Iris pigment epithelial cell (primary cell): Measurements from ENCODE around the gene BACH1.
"Not testable (repeated sequence)": the region's sequence is repeated elsewhere in the genome, so short reads cannot be mapped to it uniquely, and the experiment has no call there.

Experiments
- DNase-seq: peaks from one replicate; pipeline ENCODE4 v3.0.0-alpha.2; 2011; ENCODE audit warnings: low read depth

Gene BACH1

DNA sequence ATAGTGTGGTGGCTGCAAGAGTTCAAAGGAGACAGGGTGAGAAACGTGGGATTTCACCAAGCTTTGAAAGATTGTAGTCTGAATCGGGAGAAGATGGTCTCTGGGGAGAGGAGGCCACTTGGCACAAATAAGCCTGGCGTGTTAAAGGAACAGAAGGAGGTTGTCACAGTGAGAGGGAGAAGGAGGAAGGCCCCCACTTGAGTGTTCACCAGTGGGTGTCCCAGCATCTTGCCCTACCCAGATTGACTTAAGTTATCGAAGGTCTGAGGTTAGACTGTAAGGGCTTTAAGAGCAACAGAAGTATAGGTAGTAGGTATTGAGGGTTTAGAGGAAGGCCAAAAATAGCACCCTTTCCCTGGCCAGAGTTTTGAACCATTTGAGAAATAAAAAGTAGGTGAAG is 48.0 kb downstream of the BACH1 start:
- no peak for DNase-seq

DNA sequence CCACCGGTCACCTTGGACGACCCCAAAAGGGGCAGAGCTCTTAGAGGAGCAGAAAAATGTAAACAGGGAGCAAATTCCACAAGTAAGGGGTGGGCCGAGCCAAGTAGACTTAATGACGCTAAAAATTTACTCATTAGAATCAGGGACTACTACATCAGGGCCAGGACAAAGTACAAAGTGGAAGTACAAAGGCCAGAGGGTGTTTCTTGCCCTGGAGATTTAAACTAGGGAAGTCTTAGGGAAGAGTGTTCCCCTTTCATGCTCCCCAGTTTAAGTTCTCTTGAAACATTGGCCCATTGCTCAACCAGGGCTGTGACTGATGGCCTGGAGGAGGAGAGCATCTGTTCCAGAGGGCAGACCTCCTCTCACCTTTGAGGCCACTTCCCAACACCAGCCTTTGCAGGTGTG is 48.6 kb downstream of the BACH1 start:
- DNase-seq: peak; percentile 48

DNA sequence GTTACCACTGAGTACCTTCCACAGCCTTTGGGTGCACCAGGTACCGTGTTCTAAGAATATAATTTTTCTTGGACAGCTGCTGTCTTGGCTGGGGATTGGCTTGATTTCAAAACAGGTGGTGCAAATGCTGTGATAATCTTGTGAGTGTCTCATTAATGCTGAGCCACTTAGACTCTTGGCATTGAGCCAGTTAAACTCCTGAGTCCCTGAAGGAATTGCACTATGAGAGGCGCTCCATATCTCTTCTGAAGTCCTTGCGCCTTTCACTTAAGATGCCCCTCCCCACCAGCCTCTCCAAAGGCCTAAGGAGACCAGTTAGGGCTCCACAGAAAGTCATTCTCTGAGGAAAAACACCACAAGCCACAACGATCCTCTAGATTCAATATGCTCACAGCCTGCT is 51.0 kb downstream of the BACH1 start:
- no peak for DNase-seq

DNA sequence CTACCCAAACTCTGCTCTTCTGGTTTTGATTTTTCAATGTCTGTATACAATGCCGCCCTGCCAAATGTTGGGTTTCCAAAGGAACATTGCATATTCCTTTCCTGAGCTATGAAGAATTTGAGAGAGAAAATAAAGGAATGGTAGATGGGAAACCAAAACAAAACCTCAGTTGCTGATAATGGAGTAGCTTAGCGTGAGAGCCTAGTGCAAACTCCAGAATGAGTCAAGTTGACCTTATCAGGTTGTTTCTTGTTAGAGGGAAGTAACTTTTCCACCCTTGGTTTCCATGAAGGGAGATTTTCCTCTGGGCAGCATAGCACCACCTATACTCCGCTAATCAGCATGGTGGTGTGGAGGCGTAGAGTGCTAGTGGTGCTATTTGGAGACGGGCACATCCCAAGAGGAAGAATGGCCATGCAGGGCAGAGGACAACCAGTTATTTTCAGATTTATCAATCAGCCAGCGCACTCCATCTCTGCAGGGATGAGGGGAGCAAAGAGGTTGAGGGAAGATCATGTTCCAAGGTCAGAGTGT is 51.6 kb downstream of the BACH1 start:
- no peak for DNase-seq

DNA sequence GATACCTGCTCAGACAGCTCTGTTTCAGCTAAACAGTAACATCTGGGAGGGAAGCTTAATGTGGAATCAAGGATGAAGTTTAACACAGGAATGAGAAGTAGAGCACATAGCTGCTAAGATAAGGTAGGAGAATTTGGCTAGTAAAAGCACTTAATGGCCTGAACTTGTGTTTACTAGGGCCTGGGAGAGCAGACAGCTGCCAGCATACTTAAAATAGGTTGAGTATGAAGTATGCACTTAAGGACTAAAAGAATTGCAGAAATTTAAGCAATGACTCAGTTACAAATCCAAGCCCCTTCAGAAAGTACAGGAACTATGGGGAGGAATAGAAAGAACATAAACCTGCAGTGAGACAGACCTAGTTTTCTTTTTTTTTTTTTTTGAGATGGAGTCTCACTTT is 53.0 kb downstream of the BACH1 start:
- DNase-seq: peak; percentile 93

DNA sequence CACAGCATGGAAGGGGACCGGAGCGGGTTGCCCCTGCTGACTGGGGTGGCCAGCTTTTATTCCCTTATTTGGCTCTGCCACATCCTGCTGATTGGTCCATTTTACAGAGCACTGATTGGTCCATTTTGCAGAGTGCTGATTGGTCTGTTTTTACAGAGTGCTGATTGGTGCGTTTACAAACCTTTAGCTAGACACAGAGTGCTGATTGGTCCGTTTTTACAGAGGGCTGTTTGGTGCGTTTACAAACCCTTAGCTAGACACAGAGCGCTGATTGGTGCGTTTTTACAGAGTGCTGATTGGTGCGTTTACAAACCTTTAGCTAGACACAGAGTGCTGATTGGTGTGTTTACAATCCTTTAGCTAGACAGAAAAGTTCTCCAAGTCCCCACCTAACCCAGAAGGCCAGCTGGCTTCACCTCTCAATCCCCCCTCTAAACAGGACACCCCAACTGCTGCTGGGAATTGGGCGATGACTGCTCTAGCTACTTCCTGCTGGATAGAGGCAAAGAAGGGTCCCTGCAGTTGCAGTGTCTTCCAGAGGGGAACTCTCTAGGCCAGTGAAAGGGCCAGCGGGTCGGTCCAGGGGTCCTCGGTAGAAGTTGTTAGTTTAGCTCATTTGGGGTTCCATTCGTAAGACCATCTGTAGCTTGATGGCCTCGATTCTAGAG is 56.5 kb downstream of the BACH1 start:
- DNase-seq: not testable (repeated sequence)

DNA sequence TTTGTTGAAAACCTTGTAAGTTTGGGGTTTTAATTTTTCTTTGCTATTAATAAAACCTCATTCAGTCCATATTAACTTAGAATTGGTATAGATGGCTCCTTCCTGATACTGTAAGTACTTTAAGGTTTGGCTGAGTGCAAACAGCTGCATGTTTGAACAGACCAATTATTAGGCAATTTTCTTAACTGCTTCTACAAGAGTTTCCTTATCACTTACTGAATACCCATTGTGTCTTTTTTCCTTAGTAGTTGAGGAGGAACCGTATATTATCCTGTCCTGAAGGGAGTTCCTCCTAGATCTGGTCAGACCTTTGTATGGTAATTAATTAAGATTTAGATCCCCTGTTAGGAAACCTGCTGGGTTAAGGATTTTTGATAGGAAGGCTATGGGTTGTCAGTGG is 57.6 kb downstream of the BACH1 start:
- not testable (repeated sequence) for DNase-seq

DNA sequence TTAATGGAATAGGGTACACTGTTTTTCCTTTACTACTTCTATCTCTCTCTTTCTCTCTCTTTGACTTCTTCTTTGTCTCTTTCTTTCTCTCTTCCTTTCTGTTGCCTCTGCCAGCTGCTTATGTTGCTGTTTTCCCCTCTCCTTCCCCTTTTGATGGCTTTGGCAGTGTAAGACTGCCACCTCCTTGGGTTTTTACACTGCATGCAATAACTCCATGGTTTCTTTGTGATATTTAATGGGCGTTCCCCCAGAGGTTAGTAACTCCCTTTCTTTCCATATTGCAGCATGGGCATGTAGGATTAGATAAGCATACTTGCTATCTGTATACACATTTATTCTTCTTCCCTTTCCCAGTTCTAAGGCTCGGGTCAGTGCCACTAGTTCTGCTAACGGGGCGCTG is 58.1 kb downstream of the BACH1 start:
- not testable (repeated sequence) for DNase-seq

DNA sequence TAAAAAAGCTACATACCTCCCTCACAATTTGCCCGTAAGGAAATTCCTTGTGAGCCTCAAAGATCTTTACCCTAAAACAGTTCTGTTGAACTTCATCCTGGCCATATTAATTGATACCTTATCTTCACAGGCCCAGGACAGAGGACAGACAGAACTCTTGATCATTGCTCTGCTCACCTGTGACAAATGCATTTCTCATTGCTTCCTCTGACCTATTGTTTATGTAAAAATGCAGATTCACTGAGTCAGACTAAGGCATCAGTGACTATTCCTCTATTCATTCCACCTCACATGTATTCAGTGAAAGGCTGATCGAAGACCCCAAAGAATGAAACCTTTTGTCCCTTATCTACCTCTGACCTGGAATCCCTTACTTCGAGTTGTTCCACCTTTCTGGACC is 61.0 kb downstream of the BACH1 start:
- DNase-seq: no peak

DNA sequence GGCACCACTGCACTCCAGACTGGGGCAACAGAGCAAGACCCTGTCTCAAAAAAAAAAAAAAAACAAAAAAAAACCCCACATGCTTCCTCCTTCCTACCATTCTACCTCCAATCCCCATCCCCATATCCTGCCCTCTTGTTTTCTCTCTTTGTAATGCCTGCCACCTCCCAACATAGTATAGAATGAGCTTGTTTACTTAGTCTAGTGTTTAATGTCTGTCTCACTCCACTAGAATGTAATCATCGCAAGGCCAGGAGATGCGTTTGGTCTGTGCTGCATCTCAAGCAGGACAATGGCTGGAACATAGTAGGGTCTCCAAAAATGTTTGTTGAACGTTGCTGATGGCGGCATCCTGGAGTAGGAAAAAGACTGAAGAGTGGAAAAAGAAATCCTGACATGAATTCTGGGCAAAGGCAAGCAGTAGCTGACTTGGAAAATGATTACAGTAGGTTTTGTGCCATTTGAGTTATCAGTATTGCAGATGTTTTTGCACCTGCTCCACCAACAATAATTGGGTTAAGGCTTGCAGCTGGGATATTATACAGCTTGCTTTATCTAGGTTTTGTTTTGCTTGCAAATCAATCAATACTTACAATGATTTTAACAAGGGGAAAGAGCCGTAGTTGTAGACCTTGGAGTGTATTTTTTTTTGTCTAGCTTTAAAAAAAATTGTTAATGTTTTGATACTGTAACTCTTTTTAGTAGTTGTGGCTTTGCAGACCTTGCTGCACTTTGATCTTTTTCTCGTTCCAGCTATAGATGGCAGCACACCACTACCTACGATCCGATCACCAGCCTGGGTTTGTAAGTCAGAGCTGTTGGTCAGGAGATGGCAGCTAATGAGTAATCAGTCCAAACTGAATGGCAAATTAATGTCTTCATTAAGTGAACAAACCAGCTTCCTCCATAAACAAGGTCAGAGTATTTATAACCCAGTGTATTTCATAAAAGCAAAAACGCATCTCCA is 62.4 kb downstream of the BACH1 start:
- no peak for DNase-seq

DNA sequence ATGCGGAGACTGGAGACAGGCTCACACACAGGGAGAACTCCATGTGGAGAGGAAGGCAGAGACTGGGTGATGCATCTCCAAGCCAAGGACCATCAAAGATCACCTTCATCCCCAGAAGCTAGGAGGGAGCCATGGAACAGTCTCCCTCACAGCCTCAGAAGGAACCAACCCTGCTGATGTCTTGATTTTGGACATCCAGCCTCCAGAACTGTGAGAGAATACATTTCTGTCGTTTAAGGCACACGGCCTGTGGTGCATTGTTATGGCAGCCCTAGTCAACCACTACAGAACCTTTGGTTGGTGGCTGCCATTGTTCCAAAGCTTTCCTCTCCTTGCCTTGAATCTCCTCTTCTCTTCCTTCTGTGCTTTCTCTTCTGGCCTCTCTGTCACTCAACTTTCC is 64.0 kb downstream of the BACH1 start:
- no peak for DNase-seq

DNA sequence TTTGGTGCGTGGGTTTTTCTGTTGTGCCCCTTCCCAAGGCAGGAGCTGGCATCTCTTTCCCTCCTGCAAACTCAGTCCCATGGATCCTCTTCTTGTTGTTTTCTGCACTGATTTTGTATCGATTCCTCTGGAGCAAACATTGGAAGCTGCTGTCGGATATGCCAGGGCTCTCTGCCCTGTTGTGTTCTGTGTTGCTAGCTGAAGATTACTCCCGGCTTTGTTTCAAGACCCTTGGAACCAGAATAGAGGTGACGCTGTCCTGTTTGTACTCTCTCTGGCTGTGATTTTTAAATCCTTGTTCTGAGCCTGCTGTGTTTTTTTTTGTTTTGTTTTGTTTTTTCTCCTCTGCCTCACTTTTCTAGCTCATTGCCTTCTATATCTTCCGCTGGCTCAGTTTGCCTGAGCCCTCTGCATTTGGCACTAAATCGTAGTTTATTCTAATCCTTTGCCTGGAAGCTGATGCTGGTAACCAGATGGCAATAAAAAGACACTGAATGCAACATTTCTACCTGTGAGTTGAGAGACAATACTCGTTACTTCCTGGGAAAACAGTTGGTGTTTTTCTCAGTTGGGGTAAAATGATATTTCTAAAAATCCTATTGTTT is 67.0 kb downstream of the BACH1 start:
- DNase-seq: no peak

DNA sequence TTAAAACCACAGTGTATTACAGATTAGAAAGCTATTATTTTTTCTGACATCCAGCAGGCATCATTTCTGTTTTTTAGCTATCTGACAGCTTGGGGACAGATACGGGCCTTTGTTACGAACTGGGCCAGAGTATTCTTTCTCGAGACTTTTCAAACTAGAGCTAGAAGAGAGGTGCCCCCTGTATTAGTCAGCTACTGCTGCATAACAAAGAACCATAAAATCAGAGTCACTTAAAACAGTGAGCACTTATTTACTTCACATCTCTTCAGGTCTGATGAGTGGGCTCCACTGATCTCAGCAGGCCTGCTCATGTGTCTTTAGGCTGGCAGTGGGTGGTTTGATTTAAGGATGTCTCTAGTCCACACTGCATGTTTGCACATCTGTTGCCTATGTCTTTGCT is 67.8 kb downstream of the BACH1 start:
- DNase-seq: no peak

DNA sequence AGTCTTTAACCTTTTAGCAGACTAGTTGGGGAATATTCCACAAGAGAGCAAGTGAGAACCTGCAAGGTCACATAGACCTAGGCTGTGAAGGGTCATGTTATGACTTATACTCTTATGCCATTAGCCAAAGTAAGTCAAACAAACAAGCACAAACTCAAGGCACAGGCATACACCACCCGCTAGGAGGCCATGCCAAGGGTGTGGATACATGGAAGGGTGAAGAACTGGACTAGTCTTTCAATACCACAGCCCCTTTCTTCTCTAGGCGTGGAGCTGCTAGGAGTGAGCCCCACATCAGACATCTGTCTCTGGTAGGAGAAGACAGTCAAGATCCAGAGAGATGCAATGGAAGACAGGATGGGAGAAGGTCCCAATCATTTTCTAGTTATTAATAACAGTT is 68.6 kb downstream of the BACH1 start:
- DNase-seq: no peak

DNA sequence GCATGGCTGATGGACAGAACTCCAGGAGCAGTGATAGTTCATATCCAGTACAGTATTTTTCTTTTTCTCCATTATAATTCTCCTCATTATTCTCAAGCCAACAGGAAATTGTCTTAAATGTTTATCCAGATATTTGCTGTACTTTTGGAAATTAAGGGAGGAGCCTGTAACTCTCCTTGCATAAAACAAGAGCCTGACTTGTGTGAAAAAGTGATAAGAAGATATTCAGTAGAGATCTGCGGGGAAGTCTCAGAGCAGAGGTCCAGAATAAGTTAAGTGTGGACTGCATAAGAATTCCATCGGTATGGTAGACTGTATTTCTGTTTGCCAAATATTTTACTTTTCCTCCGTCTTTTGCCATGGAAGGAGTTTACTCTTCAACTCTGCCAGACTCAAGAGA is 70.2 kb downstream of the BACH1 start:
- no peak for DNase-seq

DNA sequence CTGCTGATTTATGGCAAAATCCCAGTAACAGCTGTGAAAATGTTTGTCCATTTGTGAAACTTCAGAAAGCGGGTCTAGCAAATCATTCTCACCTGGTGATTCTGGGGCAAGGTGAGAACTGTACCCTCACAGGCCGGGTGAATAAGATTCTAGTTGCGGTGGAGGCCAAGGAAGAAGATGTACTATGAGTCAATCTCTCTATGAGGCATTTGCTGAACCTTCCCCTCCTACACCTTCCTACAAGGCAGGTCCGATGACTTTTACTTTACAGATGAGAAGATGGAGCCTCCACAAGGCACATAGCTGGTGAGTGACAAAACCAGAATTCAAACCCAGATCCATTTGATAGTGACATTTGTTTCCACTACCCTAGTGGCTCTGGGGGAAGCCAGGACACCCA is 72.7 kb downstream of the BACH1 start:
- DNase-seq: no peak

DNA sequence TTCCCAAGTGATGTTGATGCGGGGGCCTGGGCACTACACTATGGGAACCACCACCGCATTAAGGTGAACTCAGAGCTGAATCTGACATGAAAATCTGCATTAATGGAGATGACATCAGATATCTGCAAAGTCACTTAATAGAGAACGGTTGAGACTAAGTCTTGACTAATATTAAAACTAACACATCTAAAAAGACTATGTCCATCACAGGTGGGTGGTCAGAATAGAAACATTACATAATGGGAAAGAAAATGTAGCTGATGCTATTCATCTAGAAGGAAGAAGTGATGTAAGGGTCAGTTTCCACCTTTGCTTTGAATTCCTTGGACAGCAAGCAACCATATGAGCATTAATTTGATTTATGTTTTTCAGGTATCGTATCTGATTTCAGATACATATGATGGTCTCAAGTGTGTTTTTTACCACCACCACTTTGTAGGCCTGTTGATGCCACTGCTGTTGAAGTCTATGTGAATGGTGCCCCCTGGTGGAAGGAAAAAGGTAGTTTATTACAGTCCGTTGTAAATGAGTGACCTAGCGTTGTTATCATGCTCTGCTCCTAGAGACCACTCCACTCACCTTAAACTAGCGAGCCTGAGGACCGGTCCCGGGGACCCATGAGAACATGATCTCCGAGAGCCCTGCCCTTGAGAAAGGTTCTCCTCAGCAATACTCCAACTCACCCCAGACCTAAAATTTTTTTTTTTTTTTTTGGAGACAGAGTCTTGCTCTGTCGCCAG is 73.5 kb downstream of the BACH1 start:
- peak; percentile 79 for DNase-seq

DNA sequence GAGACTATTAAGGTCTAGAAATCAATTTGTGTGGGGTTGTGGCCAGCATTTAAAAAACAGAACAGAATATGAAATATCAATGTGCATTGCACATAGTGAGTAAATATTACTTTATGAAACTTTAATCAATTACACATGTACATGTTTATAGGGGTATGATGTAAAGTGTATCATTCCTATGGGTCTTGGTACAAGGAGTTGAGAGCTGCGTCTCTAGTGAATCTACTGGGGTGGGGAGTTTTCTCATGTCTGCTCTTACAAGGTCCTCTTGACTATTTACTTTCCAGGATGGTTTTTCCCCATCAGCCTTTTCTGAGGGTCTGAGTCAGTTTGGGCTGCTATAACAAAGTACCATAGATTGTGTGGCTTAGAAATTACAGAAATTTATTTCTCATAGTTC is 75.8 kb downstream of the BACH1 start:
- no peak for DNase-seq

DNA sequence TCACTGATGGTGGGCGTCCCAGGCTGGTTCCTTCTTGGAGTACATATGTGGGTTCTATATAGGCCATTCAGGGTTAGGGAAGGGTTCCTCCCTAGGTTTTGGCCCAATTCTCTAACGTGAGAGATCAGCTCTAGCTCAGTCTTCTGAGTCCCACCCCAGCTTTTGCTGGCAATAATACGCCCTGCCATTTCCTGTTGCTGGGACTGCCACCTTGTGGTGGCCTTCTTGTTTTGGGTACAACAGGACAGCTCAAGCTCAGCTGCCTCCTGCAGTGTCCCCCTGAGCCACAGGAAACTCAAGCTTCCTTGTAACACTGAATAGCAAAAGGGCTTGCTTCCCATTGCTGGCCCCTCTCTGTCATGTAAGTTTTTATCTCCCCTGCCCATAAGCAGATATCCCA is 77.8 kb downstream of the BACH1 start:
- peak; percentile 24 for DNase-seq

DNA sequence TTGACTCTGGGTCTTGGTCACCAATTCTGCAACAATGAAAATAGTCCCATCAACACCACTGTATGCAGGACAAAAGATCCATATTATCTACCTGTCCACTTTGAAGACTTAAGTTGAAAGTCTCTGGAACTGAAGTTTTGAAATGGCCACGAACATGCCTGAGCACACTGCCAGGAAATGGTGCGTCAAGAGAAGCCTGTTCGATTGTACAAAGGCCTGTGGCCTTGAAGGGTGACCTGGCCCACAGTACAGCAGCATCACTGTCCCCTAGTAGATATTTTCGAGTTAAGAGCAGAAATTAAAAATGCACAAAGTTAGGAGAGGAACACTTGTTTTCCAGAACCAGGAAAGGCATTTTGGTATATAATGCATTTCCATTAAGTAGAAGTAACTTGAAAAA is 78.5 kb downstream of the BACH1 start:
- no peak for DNase-seq

DNA sequence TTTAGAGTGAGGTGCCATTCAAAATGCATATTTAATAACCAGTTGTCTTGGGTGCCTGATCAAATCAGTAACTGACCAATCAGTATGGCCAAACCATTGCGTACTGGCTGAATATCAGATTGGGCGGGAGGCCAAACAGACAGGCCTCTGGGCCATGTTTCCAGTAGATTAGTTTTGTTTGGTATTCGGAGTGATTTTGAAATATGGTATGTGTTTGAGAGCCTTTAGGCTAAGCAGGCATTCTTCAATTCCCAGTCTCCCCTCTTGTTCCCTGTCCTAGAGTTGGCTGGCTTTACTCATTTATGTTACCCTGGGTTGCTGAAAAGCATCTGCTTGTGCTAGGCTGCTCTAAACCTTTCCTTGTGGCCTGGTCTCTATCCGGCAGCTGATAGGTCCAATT is 80.1 kb downstream of the BACH1 start:
- peak; percentile 76 for DNase-seq

DNA sequence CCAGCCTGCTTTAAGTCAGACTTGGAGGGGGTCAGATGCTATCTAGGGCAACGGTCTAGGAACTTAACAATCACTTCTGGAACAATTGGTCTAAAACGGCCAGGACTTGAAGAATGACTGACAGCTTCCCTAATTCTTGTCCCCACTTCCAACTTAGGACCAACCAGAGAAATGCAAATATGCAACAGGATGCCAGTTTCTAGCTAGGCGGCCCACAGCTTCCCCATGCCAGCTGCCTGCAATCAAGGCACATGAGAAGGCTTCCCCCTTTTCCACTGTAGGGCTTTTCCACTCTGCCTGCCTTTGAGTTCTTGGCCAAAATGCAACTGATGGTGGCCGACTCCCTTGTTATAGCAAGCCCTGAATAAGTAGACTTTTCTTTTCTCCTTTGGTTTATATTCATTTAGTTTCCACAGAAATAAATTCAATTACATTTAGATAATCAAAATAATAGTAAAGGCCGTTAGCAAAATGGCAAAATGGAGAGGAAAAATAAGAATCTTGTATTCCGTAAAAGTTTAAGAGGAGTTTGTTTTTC is 80.9 kb downstream of the BACH1 start:
- no peak for DNase-seq
